HG02763 (cell line): ENCODE data around the gene C3orf20.

ENCODE experiments used
- ATAC-seq: cut with Tn5 transposase; IDR thresholded peaks from one replicate; pipeline ENCODE4 v1.9.1; 2021; ENCODE audit warnings: mild to moderate bottlenecking, moderate library complexity; ENCODE audit not compliant: unreplicated experiment

Gene C3orf20

DNA sequence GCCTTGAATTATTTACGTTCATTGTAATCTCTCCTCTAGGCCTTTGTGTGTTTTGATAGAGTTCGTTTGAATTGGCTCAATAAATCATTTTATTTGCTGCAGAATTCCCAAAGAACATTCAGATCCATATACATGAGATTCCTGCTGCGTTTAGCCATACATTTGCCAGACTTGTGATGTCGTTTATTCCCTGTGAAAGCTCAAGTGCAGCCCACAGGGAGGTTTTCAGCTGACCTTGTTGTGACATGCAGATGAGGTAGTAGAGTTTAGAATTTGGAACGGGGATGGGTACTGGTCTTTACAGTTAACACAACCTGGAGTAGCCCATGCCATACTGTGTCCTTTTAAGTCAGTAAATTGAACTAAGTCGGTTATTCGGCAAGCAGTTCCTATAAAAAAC, at the start of gene C3orf20:
TSS of gene C3orf20 (plus strand) at position 301 of the 400 bp plus-strand sequence. CDS start 7,573 bp downstream, outside the sequence.
- ATAC-seq, result no peak

DNA sequence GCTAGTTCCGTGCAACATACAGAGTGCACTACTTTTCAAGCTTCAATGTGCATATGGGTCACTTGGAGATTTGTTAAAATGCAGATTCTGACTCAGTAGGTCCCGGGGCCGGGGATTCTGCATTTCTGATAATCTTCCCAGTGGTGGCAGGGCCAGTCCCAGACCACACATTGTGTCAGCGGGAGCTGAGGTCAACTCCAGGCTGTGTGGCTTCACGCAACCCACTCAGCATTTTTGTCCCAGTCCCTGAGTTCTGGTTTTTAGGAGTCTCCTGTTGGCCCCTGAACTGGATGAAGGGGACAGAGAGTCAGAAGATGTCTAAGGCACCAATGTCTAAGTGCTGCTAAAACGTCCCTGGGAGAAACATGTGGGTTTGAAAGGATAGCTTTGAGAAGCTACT, 49.5 kb upstream of the C3orf20 start:
- ATAC-seq, result no peak

DNA sequence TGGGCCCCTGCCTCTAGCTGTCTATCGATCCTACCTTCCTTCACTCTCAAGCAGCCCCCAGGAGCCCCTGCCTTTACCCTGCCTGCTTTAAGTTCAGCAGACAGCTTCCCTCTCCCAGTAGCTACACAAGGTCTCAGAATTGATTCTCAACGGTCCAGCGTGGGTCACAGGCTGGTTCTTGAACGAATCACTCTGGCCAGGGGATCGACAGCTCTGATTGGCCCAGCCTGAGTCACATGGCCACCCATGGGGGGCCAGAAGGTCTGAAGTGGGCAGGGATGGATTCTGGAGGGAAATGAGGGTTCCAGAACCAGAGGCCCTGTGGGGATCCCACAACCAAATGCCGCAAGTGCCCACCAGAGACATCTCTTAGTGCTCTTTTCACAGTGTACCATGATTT, 47.1 kb upstream of the C3orf20 start:
- no peak for ATAC-seq

DNA sequence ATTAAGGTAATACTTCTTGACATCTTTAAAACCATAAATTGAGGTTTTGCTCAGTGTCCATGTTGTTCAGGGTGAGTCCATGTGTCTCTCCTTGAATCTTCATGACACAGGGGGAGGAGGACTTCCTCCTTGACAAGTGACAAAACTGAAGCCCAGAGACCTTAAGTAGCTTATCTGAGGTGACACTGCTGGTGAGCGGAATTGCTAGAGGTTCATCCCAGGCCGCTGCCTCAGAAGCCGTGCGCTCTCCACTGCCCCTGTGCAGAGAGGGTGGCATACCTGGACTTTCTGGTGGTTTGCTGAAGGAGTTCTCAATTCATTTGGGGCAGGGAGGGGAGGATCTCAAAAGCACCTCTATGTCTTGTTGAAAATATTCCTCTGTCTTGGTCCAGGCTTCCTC, 46.5 kb upstream of the C3orf20 start:
- no peak for ATAC-seq

DNA sequence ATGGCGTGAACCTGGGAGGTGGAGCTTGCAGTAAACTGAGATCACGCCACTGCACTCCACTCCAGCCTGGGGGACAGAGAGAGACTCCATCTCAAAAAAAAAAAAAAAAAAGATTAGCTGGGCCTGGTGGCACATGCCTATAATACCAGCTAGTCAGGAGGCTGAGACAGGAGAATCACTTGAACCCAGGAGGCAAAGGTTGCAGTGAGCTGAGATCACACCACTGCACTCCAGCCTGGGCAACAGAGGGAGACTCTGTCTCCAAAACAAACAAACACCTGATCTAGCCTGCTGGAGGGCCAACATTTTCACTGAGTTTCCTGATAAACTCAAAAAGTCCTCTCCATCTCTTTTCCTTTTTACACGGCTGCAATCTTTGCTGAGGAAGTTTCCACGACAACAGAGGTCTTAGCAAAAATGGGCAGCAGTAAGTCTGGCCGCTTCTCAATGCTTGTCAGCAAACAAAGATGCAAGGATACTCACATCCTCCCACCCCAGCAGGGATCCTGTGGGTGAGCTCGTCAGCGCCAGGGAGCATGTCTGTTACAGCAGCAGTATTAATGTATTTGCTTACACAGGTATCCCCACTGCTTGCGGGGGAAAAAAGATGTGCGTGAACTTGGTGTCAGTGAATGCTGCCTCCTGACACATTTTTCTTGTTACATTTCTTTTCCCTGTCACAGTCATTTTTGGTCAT, 44.4 kb upstream of the C3orf20 start:
- no peak for ATAC-seq

DNA sequence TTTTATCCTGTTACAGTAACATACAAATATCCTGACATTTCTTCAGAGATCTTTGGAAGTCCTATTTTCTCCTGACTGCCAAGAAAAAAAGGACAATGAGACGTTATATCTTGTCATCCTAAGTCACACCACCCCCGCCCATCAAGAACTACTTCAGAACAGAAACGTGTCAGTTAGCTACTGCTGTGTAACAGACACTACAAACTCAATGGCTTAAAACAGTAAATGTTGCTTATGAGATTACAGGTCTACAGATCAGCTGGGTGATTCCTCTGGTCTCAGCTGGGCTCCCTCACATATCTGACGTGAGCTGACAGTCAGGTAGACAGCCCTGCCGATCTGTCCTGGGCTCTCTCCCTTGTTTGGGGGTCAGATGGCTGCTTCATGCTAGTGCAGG, 43.8 kb upstream of the C3orf20 start:
- ATAC-seq, result no peak

DNA sequence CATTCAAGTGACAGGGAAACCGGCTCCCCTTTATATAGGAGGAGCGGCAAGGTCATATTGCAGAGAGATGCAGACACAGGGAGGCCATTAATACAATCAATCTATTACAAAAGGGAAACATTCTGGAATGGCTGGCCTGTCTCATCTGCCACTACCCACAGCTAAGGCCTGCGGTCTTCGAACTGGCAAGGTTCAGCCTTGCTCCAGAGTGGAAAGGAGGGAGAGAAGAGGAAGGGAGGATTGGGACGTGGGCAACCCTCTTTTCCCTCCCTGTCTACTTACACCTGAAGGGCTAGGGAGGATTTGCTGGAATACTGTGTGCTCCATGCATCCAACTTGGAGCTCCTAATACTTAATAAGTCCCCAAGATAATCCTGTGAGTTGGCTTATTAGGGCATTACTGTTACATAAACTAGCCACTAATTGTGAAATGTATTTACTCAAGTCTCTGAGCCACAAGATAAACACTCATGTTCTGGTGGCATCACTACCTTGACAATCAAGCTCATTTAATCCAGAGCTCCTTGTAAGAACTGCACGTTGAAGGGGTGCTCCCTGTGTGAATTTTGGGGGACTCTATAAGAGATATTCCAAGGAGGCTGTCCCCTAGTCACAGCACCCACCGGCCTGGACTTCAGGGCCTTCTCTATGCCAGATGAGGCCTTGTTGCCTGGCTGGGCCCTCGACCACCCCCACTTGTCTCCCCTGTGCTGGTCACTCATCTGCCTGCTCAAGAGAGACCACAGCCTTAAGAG, 43.1 kb upstream of the C3orf20 start:
- no peak for ATAC-seq

DNA sequence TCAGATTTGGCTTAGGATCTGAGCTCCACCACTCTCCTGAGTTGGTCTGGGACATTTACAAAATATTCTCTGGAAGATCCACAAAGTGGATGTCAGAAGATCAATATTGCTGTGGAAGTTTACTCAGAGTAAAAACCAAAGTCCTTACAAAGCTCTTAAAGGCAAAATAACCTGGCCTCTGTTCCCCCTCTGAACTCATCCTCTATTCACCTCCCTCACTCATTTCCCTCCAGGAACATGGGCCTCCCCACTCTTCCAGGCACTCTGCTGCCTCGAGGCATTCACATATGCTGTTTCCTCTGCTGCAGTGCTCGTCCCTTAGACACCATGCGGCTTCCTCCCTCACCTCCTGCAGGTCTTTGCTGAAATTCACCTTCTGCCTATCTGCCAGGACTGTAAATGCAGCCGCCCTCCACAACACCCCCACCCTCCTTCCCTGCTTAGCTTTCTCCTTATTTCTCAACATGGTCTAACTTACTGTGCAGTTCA, 42.5 kb upstream of the C3orf20 start:
- no peak for ATAC-seq

DNA sequence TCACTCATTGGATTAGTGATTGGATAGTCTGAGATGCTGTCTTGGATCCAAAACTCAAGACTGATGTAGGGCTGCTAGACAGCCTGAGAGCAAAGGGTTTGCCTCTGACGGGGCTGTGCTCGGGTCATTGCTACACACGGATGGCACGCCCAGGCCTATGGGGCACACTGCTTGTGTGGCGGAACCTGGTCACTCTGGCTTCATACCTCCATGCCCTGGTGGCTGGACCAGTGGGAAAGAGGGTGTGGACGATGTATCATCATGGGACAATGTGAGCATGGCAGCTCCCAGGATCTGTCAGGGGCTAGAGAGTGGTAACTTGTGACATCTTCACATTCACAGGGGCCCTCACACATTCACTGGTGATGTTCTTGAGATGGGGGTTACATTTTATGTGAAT, 41.5 kb upstream of the C3orf20 start:
- no peak for ATAC-seq

DNA sequence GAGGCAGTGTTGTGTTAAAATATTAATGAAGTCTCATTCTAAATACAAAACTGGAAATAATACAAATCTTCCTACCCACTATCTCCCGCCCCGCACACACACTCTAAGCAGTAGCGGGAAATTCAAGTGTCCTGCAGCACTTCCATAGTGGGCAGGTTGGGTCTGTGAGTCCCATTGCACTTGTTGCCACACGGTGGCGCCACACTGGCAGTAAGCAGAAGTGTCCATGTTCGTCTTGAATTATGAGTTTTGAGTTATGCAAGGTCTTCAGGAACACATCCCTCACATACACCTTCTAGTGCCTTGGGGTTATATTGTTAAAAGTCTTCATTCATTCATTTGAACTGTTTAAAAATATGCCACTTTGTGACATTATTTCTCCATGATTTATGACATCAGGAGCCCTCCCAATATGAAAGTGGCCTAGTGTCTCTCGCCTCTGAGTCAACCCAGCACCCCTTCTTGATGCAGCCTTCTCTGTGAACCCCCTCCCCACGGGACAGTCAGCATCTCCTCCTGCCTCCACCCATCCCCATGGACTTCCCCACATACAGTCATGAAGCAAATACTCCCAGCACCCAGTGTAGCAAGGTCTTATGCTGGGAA, 41.0 kb upstream of the C3orf20 start:
- no peak for ATAC-seq

DNA sequence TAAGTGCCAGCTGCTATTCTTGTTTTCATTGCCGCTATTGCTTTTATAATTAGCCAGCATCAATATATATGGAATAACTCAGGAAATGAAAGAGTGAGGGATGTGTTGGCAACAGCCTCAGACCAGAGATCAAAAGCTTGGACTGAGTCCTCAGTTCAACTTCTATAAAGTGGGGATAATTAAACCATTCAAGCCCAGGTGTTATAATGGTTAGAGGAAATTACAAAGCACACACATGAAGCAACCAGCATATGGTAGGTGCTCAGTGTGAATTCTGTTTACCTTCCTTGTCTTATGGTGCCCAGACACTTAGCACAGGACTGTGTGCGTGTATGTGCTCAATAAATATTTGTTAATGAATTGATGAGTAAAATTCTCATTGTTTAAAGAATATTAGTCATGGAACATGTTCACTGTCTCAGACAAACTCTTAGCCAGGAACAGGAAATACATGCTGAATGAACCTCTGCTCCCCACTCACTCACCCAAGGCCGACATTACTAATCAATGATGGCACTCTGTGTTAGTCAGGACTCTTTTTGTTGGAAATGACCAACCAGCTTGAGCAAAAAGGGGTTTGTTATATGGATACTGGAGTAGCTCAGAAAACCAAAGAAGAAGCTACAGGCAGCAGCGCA, 40.1 kb upstream of the C3orf20 start:
- no peak for ATAC-seq

DNA sequence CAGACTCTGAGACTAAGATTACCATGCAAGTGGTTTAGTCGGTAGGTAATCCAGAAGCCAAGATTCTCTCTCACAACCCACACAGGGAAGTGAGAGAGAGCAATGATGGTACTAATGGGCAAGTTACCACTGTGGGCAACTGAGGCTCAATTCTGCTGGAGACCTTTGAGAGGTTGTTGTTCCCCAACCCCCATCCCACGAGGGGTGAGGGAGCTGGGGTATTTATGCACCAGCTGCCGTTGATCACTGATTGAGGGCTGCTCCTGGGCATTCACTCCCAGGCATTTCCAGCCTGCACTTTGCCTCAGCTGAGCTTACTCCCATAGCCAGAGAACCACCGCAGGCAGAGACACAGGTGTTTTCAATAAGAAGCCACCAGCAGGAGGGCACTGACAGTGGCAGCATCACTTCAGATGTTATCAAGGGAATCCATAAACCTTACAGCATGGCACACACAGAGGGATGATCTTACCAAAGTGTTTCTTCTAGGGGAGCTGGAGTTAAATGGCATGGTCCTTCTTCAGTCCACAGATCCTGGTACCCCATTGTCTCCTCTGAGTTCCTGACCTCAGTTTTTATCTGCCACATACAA, 38.3 kb upstream of the C3orf20 start:
- no peak for ATAC-seq

DNA sequence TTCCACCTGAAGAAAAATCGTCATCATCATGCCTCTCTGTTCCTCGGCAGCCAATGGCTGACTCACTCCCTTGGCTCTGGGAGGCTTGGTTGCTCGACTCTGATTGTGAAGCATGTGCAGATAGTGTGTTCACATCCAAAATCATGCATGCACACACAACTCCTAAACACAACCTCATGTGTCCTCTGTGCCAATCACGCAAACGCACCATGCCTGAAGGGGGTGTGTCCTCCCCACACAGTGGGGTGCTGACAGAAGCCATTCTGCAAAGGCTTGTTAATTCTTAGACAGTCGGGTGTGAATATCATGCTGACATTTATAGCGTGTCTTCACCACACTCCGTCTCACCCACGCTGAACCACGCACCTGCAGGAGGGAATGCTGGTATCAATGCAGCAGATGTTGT, 34.8 kb upstream of the C3orf20 start:
- ATAC-seq, result no peak

DNA sequence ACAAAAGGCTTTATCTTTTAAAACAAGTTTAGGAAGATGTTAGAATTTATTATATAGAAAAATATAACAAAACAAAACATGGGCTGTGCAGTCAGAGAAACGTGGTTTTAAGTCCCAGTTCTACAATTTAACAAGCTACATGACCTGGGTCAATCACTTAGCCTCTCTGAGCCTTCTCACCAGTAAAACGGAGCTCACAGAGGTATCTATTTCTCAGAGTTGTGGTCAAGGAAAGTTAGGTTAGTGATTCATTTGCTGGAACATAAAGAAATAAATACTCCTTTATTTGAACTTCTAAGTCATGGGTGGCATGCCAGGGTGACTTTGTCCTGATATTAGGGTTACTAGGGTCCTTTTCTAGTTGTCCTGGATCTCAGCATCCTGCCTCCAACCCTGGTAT, 34.2 kb upstream of the C3orf20 start:
- ATAC-seq, result no peak

DNA sequence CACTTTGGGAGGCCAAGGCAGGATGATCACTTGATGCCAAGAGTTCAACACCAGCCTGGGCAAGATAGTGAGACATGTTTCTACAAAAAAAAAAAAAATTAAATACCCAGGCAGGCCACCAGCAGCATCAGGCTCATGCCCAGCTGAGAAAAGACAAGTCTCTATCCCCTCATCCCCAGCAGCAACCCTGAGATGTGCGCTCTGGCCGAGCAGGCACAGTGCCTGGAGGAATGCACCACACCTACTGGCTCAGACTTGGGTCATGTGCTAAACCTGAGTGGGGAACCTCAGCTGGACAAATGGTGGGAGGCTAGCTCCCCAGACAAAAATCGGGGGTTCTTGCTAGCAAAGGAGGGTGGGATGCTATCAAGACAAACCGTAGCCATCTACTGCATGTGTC, 33.6 kb upstream of the C3orf20 start:
- no peak for ATAC-seq

DNA sequence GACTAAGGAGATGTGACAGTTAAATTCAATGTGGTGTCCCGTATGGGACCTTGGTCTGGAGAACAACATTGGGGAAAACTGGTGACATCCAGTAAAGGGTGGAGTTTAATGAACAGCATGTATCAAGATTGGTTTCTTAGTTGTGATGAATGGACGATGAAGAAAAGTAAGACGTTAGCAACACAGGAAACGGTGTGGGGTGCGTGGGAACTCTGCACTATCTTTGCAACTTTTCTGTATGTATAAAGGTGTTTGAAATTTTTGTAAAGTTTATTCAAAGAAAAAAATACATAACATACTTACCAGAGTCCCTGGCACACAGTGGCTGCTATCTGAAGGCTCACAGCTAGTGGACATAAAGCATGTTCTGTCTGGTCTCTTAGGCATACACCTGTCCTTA, 29.5 kb upstream of the C3orf20 start:
- ATAC-seq, result no peak

DNA sequence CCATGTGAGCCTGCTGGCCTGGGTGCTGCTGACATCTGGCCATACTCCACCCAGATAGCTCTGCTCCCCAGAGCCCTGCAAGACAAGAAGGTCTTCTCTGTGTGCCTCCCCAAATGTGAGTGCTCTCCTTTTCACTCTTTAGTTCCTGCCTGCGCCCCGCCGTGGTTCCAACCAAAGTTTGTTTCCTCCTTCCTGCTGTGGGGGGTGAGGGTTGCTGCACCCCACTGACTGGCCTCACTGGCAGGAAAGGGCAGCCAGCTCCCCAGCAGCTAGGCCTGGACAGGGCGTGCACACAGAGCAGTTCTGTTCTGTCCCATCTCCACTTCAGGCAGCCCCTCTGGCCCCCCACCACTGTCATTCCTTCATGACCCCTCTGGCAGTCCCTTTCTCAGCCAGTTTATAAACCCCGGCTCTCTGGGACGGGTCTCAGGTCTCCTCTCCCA, 28.8 kb upstream of the C3orf20 start:
- no peak for ATAC-seq

DNA sequence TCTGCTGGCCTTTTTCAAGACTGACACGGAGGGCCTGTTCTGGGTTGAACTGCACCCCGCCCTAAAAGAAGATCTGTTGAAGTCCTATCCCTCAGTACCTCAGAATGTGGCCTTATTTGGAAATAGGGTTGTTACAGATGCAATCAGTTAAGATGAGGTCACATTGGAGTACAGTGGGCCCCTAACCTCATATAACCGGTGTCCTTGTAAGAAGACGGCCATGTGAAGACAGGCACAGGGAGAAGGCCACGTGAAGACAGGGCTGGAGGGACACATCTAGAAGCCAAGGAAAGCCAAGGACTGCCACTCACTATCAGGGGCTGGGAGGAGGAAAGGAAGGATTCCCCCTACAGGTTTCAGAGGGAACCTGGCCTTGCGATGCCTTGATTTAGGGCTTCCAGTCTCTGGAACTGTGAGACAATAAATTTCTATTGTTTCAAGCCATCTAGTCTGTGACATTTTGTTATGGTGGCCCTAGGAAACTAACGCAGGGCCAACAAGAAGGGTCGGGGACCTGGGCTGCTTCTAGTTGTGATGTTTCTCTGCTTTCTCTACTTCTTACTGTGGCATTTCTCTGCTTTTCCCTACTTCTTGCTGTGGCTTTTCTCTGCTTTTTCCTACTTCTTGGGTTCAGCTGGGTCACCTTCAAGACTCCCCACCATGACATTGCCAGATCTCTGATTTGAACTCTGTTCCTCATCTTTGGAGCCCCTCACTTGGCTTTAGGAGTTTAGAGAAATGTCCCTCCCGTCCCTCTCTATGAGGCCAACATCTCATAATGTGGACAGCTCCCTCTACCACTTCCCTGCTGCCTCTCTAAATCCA, 28.1 kb upstream of the C3orf20 start:
- ATAC-seq, result no peak

DNA sequence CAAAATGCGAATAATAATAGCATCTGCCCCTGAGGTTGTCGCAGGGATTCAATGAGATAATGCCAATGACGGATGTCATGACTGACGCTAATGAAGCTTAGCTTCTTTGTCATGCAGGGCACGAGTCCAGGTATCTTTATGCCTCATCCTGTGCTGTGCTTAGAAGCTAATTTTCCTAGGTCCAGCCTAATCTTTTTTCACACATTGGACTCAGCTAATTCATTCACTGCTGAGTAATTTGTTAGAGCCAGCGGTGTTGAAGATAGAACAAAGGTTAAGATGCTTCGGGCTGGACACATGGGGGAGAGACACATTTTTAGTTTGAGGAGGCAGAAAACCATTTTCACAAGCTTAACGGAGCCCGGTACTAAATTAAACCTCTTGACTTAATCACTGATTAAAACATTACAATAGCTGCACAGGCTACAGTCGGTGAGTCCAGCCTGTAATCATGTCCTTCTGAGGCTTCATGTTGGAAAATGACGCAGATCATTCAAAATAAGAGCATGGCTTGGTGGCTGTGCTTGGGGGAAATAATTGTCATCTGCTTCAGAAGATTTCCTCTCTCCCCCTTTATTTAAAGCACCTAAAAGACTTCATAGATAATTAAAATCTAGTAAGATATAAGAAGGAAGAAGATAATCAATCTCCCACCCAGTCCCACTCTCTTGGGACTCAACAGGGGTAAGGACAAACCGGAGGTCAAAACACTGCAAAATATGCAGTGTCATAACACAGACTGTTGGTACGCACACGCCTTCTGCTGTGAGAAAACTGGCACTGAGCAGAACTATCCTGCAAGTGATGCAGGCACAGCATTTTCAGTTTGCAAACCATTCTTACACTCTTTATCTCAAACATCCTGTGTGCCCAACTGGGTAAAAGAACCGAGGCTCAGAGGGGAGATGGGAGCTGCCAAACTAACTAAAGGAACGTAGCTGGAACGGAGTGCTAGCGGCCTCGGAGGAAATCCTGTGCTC, 26.7 kb upstream of the C3orf20 start:
- ATAC-seq, result no peak
